A549 (cell line): ENCODE results near the gene RAD54L. TPM values are rescaled to one million over a fixed set of nuclear protein-coding genes. Genes with fewer than 3 reads are reported as not detected.
A peak's percentile ranks its signal among the peaks of the same experiment; 100 is the strongest.
"Not testable (repeated sequence)": the region's sequence is repeated elsewhere in the genome, so short reads cannot be mapped to it uniquely, and the experiment has no call there.

Experiments used
- ATAC-seq, 2 experiments: fragments of 200-7000 bp in 1 of 2; fragments of >200 bp in 1 of 2; cut with Nextera tagmentation in 1 of 2; cut with Tn5 transposase in 1 of 2; 3 replicates each; pipeline versions ENCODE4 v1.8.0 to v1.9.1; 2018 to 2020; ENCODE audit warnings: mild to moderate bottlenecking in 1 of 2, moderate library complexity in 1 of 2
- CTCF ChIA-PET: fragments of 300-600 bp; sonication (Branson Sonifier 250); formaldehyde crosslinking; extraction: SDS; loops from one replicate; lab custom pipeline; 2021; ENCODE audit warnings: antibody characterized with exemption, inconsistent platforms; lab: Yijun Ruan, JAX
- POLR2A ChIA-PET: fragments of 350-600 bp; formaldehyde crosslinking; extraction: SDS; loops from one replicate; lab custom pipeline; 2021; ENCODE audit warnings: antibody characterized with exemption, inconsistent platforms; lab: Yijun Ruan, JAX
- DNase-seq, 2 experiments: peaks; one replicate each; pipeline versions ENCODE4 v3.0.0 to v3.0.0-alpha.2; 2011 to 2016; ENCODE audit warnings: low read depth in 1 of 2, low spot score in 1 of 2
- FAIRE-seq: peaks from 2 replicates; lab custom pipeline; 2011; peaks lifted over from hg19 to GRCh38; lab: Jason Lieb, UNC
- H3K27ac ChIP-seq, 2 experiments: fragments of >200 bp; sonication (Bioruptor Twin); formaldehyde crosslinking; 3 replicates each; pipeline ENCODE4 v1.5.1; 2016 to 2017
- H3K4me1 ChIP-seq: fragments of >200 bp; sonication (Bioruptor Twin); formaldehyde crosslinking; 3 replicates; pipeline ENCODE4 v1.6.1; 2016
- H3K4me2 ChIP-seq: fragments of >200 bp; sonication (Bioruptor Twin); formaldehyde crosslinking; 3 replicates; pipeline ENCODE4 v1.6.1; 2016
- H3K4me3 ChIP-seq: fragments of >200 bp; sonication (Bioruptor Twin); formaldehyde crosslinking; 3 replicates; pipeline ENCODE4 v1.5.1; 2016
- H3K9me3 ChIP-seq: fragments of >200 bp; sonication (Bioruptor Twin); formaldehyde crosslinking; 3 replicates; pipeline ENCODE4 v1.6.1; 2016
- BHLHE40 ChIP-seq: IDR thresholded peaks from 2 replicates; pipeline ENCODE4 v1.6.1; 2012; ENCODE audit warnings: low read depth, low read length, inconsistent platforms
- CEBPB ChIP-seq, 2 experiments: fragments of >200 bp in 1 of 2; sonication (Bioruptor Twin) in 1 of 2; formaldehyde crosslinking in 1 of 2; IDR thresholded peaks; 2 replicates each; pipeline ENCODE4 v1.6.1; 2012 to 2016
- CHD4 ChIP-seq: fragments of 200-600 bp; sonication (generic); IDR thresholded peaks from 2 replicates; pipeline ENCODE4 v1.6.1; 2016; ENCODE audit warnings: antibody characterized with exemption, mild to moderate bottlenecking, borderline replicate concordance
- EHF ChIP-seq: fragments of 250-450 bp; sonication (Bioruptor Pico); IDR thresholded peaks from 2 replicates; pipeline ENCODE4 v1.5.0; 2020; ENCODE audit warnings: mild to moderate bottlenecking
- ESRRA ChIP-seq: fragments of 150-350 bp; IDR thresholded peaks from 2 replicates; pipeline ENCODE4 v1.6.1; 2014; ENCODE audit warnings: mild to moderate bottlenecking, low read length, borderline replicate concordance
- HDAC2 ChIP-seq: fragments of 200-600 bp; sonication (generic); IDR thresholded peaks from 2 replicates; pipeline ENCODE4 v1.6.1; 2016
- HOXA7 ChIP-seq: fragments of 250-450 bp; sonication (Bioruptor Pico); IDR thresholded peaks from 2 replicates; pipeline ENCODE4 v1.5.0; 2020; ENCODE audit warnings: mild to moderate bottlenecking, moderate library complexity
- HOXB13 ChIP-seq: fragments of 250-450 bp; sonication (Bioruptor Pico); IDR thresholded peaks from 2 replicates; pipeline ENCODE4 v1.5.0; 2020; ENCODE audit warnings: low read depth, mild to moderate bottlenecking, moderate library complexity
- MAZ ChIP-seq: fragments of 150-350 bp; IDR thresholded peaks from 2 replicates; pipeline ENCODE4 v1.6.1; 2014; ENCODE audit warnings: antibody characterized with exemption, low read depth, low read length, borderline replicate concordance
- POLR2A ChIP-seq: IDR thresholded peaks from 2 replicates; pipeline ENCODE4 v1.6.1; 2012; ENCODE audit warnings: mild to moderate bottlenecking, low read length
- POLR2AphosphoS2 ChIP-seq: conservative IDR thresholded peaks from 2 replicates; pipeline ENCODE4 v1.6.1; 2012; ENCODE audit warnings: low read length, improper control_type of control experiment, inconsistent platforms
- RAD21 ChIP-seq, 2 experiments: fragments of >200 bp in 1 of 2; sonication (Bioruptor Twin) in 1 of 2; formaldehyde crosslinking in 1 of 2; IDR thresholded peaks in 1 of 2; conservative IDR thresholded peaks in 1 of 2; 2 replicates in 1 of 2; 3 replicates in 1 of 2; pipeline ENCODE4 v1.6.1; 2012 to 2018; ENCODE audit warnings: inconsistent platforms in 1 of 2
- RARB ChIP-seq: fragments of 250-450 bp; sonication (Bioruptor Pico); IDR thresholded peaks from 2 replicates; pipeline ENCODE4 v1.8.0; 2021; ENCODE audit warnings: mild to moderate bottlenecking, moderate library complexity
- SMC3 ChIP-seq: fragments of >200 bp; sonication (Bioruptor Twin); formaldehyde crosslinking; IDR thresholded peaks from 3 replicates; pipeline ENCODE4 v1.6.1; 2018; ENCODE audit warnings: inconsistent platforms
- TP53 ChIP-seq: fragments of 250-450 bp; sonication (Bioruptor Pico); IDR thresholded peaks from 2 replicates; pipeline ENCODE4 v1.5.0; 2021; ENCODE audit warnings: mild to moderate bottlenecking, moderate library complexity
- ZC3H11A ChIP-seq: fragments of 450-650 bp; IDR thresholded peaks from 2 replicates; pipeline ENCODE4 v1.6.1; 2014; ENCODE audit warnings: antibody characterized with exemption, mild to moderate bottlenecking
- ZFP36 ChIP-seq: fragments of 450-650 bp; IDR thresholded peaks from 2 replicates; pipeline ENCODE4 v1.6.1; 2014; ENCODE audit warnings: borderline replicate concordance; ENCODE audit not compliant: partially characterized antibody
- ZNF302 ChIP-seq: fragments of 250-450 bp; sonication (Bioruptor Pico); IDR thresholded peaks from 2 replicates; pipeline ENCODE4 v1.9.0; 2021; ENCODE audit warnings: inconsistent platforms, mild to moderate bottlenecking, moderate library complexity
- WGBS: methylation state at CpG from one replicate; pipeline ENCODE4 v1.1.6; 2017; ENCODE audit errors: missing lambda C conversion rate; 5-methylcytosine and 5-hydroxymethylcytosine counted together
- polyA plus RNA-seq, 4 experiments: library from polyadenylated mRNA; depleted of rRNA in 3 of 4; stranded (reverse); fragments of >200 nt; fragmentation: RNase III in 1 of 4; extraction: RNeasy Plus Mini Kit Qiagen cat#74134 plus additional on column Dnase treatment in 1 of 4; gene quantifications; 2 replicates in 3 of 4; 3 replicates in 1 of 4; pipeline ENCODE4 v1.2.3, GENCODE V29; 2011 to 2017
- TF ChIP-seq, protein P1 (sequence below): IDR thresholded peaks from 2 replicates; pipeline ENCODE4 v1.6.1; 2012; ENCODE audit warnings: low read depth, borderline replicate concordance
- TF ChIP-seq, protein P2 (sequence below): fragments of >200 bp; sonication (Bioruptor Twin); formaldehyde crosslinking; IDR thresholded peaks from 3 replicates; pipeline ENCODE4 v1.5.1; 2016
- TF ChIP-seq, protein P3 (sequence below): fragments of >200 bp; sonication (Bioruptor Twin); formaldehyde crosslinking; IDR thresholded peaks from 3 replicates; pipeline ENCODE4 v1.6.1; 2016

The RAD54L gene
- polyA plus RNA-seq, 2 of the 4 experiments (the other 2 are of a cell fraction), result 10.9 to 14.0 TPM

DNA sequence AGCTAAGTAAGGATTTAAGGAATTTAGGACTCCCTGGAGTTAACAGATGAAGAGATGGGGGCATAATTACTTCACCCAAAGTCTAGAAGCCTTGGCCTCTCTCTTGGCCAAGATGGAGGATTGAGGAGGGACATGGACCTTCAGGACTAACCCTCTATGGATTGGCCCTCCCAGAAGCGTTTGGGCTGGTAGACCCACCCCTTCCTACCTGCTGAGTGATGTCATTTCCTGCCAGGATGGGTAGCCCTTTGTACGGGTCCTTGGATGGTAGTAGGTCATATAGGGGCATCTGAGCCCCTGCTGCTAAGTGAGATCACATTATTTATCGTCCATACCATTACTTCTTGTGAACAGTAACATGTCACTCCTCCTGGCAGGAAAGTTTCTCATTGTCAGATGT is 26.8 kb upstream of the RAD54L start (continued):
- TF ChIP-seq, protein P1, sequence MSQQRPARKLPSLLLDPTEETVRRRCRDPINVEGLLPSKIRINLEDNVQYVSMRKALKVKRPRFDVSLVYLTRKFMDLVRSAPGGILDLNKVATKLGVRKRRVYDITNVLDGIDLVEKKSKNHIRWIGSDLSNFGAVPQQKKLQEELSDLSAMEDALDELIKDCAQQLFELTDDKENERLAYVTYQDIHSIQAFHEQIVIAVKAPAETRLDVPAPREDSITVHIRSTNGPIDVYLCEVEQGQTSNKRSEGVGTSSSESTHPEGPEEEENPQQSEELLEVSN, result no peak
- TF ChIP-seq ZNF302 (no peak), HOXB13 (CRISPR knock-in tag) (no peak), HOXA7 (CRISPR knock-in tag) (no peak), HDAC2 (no peak), POLR2A (no peak)

DNA sequence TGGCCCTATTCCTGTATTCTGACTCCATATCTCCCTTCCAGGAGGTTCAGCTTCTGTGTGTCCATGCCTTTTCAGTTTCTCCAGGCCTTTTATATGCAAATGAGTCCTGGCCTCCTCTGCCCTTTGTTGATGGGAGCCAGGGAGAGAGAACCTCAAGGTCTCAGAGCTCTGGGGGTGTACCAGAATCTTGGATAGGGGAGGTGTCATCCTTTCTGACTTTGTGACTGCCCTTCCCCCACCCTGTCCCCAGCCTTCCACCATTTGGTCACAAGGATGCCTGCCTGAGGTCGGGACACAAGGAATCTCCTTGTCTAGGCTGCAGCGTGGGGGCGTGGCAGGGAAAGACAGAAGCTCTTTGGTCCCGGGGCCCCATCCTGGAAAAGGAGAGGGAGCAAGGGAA is 25.8 kb upstream of the RAD54L start:
- DNase-seq (no peak), ATAC-seq (no peak), FAIRE-seq (no peak)
- no peaks in the 10 kb centered on the region for H3K9me3 ChIP-seq
- H3K27ac ChIP-seq, result no peak overlapping the region
- H3K4me1 ChIP-seq, result no peaks in the 10 kb centered on the region
- CTCF ChIA-PET, result interaction anchor here (0.6 to 2.7 kb wide), 7 partner anchors 13 to 582 kb away, joined by 3 to 8 read pairs (median 4); no protein-coding TSS in a partner anchor
- no peak overlapping the region for H3K4me2 ChIP-seq
- WGBS, result no CpG with 5 or more reads among the region's 4 CpGs
- no peak for TF ChIP-seq ZFP36
- no peak for TF ChIP-seq ZC3H11A
- TF ChIP-seq CEBPB (IDR thresholded peaks at IDR 0.05), result no peak
- TF ChIP-seq POLR2A, result no peak
- no peak for TF ChIP-seq ESRRA
- no peak for TF ChIP-seq MAZ
- TF ChIP-seq RARB (CRISPR knock-in tag), result no peak
- no peak for TF ChIP-seq TP53 (CRISPR knock-in tag)
- TF ChIP-seq CHD4, result no peak
- TF ChIP-seq, protein P2, sequence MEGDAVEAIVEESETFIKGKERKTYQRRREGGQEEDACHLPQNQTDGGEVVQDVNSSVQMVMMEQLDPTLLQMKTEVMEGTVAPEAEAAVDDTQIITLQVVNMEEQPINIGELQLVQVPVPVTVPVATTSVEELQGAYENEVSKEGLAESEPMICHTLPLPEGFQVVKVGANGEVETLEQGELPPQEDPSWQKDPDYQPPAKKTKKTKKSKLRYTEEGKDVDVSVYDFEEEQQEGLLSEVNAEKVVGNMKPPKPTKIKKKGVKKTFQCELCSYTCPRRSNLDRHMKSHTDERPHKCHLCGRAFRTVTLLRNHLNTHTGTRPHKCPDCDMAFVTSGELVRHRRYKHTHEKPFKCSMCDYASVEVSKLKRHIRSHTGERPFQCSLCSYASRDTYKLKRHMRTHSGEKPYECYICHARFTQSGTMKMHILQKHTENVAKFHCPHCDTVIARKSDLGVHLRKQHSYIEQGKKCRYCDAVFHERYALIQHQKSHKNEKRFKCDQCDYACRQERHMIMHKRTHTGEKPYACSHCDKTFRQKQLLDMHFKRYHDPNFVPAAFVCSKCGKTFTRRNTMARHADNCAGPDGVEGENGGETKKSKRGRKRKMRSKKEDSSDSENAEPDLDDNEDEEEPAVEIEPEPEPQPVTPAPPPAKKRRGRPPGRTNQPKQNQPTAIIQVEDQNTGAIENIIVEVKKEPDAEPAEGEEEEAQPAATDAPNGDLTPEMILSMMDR, result no peak
- no peak overlapping the region for H3K4me3 ChIP-seq
- POLR2A ChIA-PET, result no interaction called here

DNA sequence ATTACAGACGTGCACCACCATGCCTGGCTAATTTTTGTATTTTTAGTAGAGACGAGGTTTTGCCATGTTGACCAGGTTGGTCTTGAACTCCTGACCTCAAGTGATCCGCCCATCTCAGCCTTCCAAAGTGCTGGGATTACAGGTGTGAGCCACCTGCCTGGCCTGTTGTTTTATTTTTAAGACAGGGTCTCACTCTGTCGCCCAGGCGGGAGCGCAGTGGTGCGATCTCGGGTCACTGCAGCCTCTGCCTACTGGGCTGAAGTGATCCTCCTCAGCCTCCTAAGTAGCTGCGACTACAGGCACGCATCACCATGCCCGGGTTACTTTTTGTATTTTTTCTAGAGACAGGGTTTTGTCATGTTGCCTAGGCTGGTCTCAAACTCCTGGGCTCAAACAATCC is 24.5 kb upstream of the RAD54L start:
- WGBS, result 54% methylated on average over 10 of the region's 11 CpGs
- FAIRE-seq, H3K4me1 ChIP-seq, H3K4me3 ChIP-seq, DNase-seq, H3K9me3 ChIP-seq: not testable (repeated sequence)
- peak overlapping the region in 1 of 2 experiments; percentile 56; a peak in 2 of 6 replicates for H3K27ac ChIP-seq
- peak overlapping the region; percentile 38; the same call in 1 of the 3 replicates for H3K4me2 ChIP-seq
- ChIA-PET POLR2A (interaction anchor here (1.1 to 1.5 kb wide), 3 partner anchors 25 to 701 kb away, joined by 3 to 6 read pairs (median 4); partner anchors contain the start of genes POMGNT1 and PRDX1), CTCF (interaction anchor here (0.6 to 3.1 kb wide), 30 partner anchors 8 to 817 kb away, joined by 3 to 39 read pairs (median 5); partner anchors contain the start of gene POMGNT1)
- peak in 1 of 2 experiments; percentile 33; a peak in 3 of 6 replicates for ATAC-seq

DNA sequence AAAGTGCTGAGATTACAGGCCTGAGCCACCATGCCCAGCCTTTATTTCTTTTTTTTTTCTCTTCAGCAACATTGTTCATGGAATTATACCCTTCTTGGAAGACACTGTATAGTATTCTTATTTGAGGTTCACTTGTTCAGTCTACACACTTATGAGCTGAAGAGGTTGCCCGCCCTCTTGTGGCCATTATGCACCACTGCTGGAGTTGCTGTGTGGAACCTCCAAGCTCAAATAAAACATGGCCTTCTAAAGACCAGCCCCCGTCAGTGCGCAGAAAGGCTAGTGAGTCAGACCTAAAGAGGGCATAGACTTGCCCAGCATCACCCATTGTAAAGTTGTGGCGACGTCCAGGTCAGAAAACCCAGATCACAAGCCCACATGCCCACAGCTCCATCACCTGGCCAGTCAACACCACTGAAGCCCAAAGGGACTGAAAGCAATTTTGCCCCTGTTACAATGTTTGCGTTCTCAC is 24.1 kb upstream of the RAD54L start:
- 15% methylated on average over 6 of the region's 6 CpGs for WGBS
- Histone ChIP-seq H3K4me3 (no peak overlapping the region), H3K4me1 (no peaks in the 10 kb centered on the region), H3K4me2 (peak overlapping the region; percentile 38; the same call in 1 of the 3 replicates), H3K9me3 (no peaks in the 10 kb centered on the region), H3K27ac (peak overlapping the region in 1 of 2 experiments; percentile 56; a peak in 2 of 6 replicates)
- CTCF ChIA-PET, result interaction anchor here (0.6 to 3.1 kb wide), 39 partner anchors 8 to 1216 kb away, joined by 3 to 39 read pairs (median 5); partner anchors contain the start of gene POMGNT1
- POLR2A ChIA-PET, result interaction anchor here (1.1 to 1.5 kb wide), 3 partner anchors 25 to 702 kb away, joined by 3 to 6 read pairs (median 4); partner anchors contain the start of genes POMGNT1 and PRDX1
- peak; percentile 38 to 90 for DNase-seq
- no peak for FAIRE-seq
- TF ChIP-seq, protein P2, result peak; percentile 87
- TF ChIP-seq RAD21 (conservative IDR thresholded peaks at IDR 0.05 in 1 of 2, IDR thresholded peaks at IDR 0.05 in 1 of 2) (peak; percentile 73 to 78), SMC3 (peak; percentile 73), POLR2AphosphoS2 (no peak), BHLHE40 (no peak), ZFP36 (no peak), EHF (CRISPR knock-in tag) (no peak), HDAC2 (no peak)
- TF ChIP-seq, protein P3, sequence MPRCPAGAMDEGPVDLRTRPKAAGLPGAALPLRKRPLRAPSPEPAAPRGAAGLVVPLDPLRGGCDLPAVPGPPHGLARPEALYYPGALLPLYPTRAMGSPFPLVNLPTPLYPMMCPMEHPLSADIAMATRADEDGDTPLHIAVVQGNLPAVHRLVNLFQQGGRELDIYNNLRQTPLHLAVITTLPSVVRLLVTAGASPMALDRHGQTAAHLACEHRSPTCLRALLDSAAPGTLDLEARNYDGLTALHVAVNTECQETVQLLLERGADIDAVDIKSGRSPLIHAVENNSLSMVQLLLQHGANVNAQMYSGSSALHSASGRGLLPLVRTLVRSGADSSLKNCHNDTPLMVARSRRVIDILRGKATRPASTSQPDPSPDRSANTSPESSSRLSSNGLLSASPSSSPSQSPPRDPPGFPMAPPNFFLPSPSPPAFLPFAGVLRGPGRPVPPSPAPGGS, result no peak
- ATAC-seq, result peak; percentile 96 to 99
